H1 (cell line): ENCODE measurements around the gene SF3B1. TPM values are rescaled to one million over a fixed set of nuclear protein-coding genes. Genes with fewer than 3 reads are reported as not detected.

Experiments
- CHD1 ChIP-seq: IDR thresholded peaks from 2 replicates; pipeline ENCODE4 v1.6.1; 2012; ENCODE audit warnings: low read depth, low read length, improper control_type of control experiment
- HDAC2 ChIP-seq, 2 experiments: fragments of 300-600 bp in 1 of 2; sonication (generic) in 1 of 2; IDR thresholded peaks; 2 replicates each; pipeline ENCODE4 v1.6.1; 2011 to 2012; ENCODE audit warnings: low read depth in 2 of 2, low read length in 2 of 2, mild to moderate bottlenecking in 2 of 2, moderate library complexity in 2 of 2, borderline replicate concordance in 1 of 2, inconsistent platforms in 1 of 2
- KDM4A ChIP-seq: IDR thresholded peaks from one replicate; pipeline ENCODE4 v1.7.1; 2012; ENCODE audit warnings: low read depth, mild to moderate bottlenecking, moderate library complexity, low read length, inconsistent platforms; ENCODE audit not compliant: severe bottlenecking
- SP4 ChIP-seq: IDR thresholded peaks from 2 replicates; pipeline ENCODE4 v1.6.1; 2012; ENCODE audit warnings: low read length, inconsistent platforms
- polyA plus RNA-seq, 7 experiments: library from polyadenylated mRNA; depleted of rRNA in 3 of 7; stranded (reverse) in 5 of 7; unstranded in 2 of 7; fragments of >200 nt in 5 of 7; fragments of 200-250 nt in 2 of 7; gene quantifications; 1 replicate in 5 of 7; 2 replicates in 1 of 7; 4 replicates in 1 of 7; pipeline versions ENCODE4 v1.2.1 to v1.2.3, GENCODE V29; 2011 to 2013; ENCODE audit warnings: missing spikeins in 2 of 7, mixed read lengths in 2 of 7
- total RNA-seq: library from RNA; stranded (reverse); fragmentation: NEBNext Ultra II Directional; extraction: Animal tissue kit (Norgen Biotek cat#: 25700); gene quantifications from 2 replicates; pipeline ENCODE4 v1.2.1, GENCODE V29; 2021

Gene SF3B1
- total and polyA plus RNA-seq, 2 of the 8 experiments (the other 6 are each of a cell fraction or from before 2014, with no cell fraction given), result 320 to 403 TPM

GRCh38 chr2:197368412-197368811 lies 66.4 kb downstream of the SF3B1 start (continued):
- TF ChIP-seq HDAC2 (IDR thresholded peaks at IDR 0.05; ENCODE audit: borderline replicate concordance in 1 of 2, low read depth in 2 of 2, low read length in 2 of 2), result no peak
- no peak for TF ChIP-seq KDM4A
- no peak for TF ChIP-seq SP4
- TF ChIP-seq CHD1, result no peak
- TF ChIP-seq, all 59 proteins: peak for 0
